ENCODE measurements around the gene MYO5C. TPM values are rescaled to one million over a fixed set of nuclear protein-coding genes. Genes with fewer than 3 reads are reported as not detected.

MYO5C gene
- total and polyA plus RNA-seq, 2 of the 13 experiments (the other 11 are each of a cell fraction or from before 2014, with no cell fraction given): 15.7 to 23.7 TPM

DNA sequence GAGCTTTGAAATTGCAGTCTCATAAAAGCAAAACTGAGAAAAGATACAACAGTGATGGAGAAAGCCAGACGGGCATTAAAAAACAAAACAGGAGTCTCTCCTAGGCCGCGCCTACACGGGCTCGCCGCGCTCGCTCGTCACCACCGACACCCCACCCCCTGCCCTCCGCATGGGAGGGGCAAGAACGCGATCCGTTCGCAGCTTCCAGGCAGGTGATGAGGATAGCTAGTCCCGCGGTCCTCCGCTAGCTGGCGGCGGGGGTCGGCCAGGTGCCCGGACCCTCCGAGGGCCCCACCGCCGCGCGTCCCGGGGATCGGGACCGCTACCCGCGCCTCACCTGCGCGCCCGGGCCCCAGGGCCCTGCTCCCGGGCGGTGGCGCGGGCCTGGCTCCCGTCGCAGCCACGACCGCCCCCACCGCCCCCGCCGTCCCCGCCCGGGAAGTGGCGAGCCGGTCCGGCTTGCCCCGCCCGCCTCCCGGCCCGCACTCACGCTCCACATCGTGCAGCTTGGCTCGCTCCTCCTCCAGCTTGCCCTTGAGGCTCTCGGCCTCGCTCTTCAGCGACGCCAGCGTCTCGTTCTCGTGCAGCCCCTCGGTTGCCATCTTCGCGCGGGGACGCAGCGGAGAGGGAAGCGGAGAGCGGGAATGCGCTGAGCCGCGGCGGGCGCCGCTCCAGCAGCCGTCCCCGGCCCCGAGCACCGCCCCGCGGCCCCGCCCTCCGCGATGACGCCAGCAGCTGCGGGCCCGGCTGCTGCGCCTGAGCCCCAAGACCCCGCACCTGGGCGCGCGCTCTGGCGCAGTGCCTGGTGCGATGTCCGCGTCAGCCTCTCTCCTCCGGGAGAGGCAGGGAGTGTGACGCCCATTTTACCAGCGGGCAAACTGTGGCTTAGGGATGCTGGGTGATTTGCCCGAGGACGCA, 116.1 kb downstream of the MYO5C start (continued):
- no peak for TF ChIP-seq NONO (IDR thresholded peaks at IDR 0.05)
- TF ChIP-seq NONO (CRISPR knock-in tag; conservative IDR thresholded peaks at IDR 0.05): peak; percentile 51
- TF ChIP-seq, protein P1, sequence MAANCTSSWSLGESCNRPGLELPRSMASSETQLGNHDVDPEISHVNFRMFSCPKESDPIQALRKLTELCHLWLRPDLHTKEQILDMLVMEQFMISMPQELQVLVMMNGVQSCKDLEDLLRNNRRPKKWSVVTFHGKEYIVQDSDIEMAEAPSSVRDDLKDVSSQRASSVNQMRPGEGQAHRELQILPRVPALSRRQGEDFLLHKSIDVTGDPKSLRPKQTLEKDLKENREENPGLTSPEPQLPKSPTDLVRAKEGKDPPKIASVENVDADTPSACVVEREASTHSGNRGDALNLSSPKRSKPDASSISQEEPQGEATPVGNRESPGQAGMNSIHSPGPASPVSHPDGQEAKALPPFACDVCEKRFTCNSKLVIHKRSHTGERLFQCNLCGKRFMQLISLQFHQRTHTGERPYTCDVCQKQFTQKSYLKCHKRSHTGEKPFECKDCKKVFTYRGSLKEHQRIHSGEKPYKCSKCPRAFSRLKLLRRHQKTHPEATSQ (CRISPR knock-in tag; IDR thresholded peaks at IDR 0.05; ENCODE audit: borderline replicate concordance): 0 out of 2 replicates have a peak, but pooled peaks have one; percentile 15
- TF ChIP-seq TMF1 (CRISPR knock-in tag; IDR thresholded peaks at IDR 0.05; ENCODE audit: low read depth): 0 out of 2 replicates have a peak, but pooled peaks have one; percentile 29
- peak; percentile 50 for TF ChIP-seq HNRNPLL (IDR thresholded peaks at IDR 0.05; ENCODE audit: low read depth, low read length, poor library complexity, severe bottlenecking)
- TF ChIP-seq ZNF225 (CRISPR knock-in tag; IDR thresholded peaks at IDR 0.05): no peak
- no peak for TF ChIP-seq ZNF331 (CRISPR knock-in tag; IDR thresholded peaks at IDR 0.05)
- peak; percentile 50; the same call in 1 of the 2 replicates for TF ChIP-seq ZNF296 (CRISPR knock-in tag; conservative IDR thresholded peaks at IDR 0.05)
- peak; percentile 44; the same call in 1 of the 2 replicates for TF ChIP-seq ZMYM3 (CRISPR knock-in tag; IDR thresholded peaks at IDR 0.05)
- TF ChIP-seq, protein P2, sequence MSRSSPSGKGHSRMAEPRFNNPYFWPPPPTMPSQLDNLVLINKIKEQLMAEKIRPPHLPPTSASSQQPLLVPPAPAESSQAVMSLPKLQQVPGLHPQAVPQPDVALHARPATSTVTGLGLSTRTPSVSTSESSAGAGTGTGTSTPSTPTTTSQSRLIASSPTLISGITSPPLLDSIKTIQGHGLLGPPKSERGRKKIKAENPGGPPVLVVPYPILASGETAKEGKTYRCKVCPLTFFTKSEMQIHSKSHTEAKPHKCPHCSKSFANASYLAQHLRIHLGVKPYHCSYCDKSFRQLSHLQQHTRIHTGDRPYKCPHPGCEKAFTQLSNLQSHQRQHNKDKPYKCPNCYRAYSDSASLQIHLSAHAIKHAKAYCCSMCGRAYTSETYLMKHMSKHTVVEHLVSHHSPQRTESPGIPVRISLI (CRISPR knock-in tag; IDR thresholded peaks at IDR 0.05; ENCODE audit: borderline replicate concordance): peak; percentile 12; the same call in 1 of the 2 replicates
- TF ChIP-seq ARID2 (CRISPR knock-in tag; IDR thresholded peaks at IDR 0.05; ENCODE audit: borderline replicate concordance): peak; percentile 51; the same call in 1 of the 2 replicates
- peak; percentile 56; the same call in 1 of the 2 replicates for TF ChIP-seq CREB1 (IDR thresholded peaks at IDR 0.05)
- no peak for TF ChIP-seq CREB1 (CRISPR knock-in tag; IDR thresholded peaks at IDR 0.05)
- TF ChIP-seq ATF1 (CRISPR knock-in tag; IDR thresholded peaks at IDR 0.05): no peak
- peak; percentile 27; the same call in 1 of the 2 replicates for TF ChIP-seq TGIF2 (CRISPR knock-in tag; IDR thresholded peaks at IDR 0.05)
- no peak for TF ChIP-seq ZNF207 (IDR thresholded peaks at IDR 0.05; ENCODE audit: borderline replicate concordance)
- TF ChIP-seq, protein P3, sequence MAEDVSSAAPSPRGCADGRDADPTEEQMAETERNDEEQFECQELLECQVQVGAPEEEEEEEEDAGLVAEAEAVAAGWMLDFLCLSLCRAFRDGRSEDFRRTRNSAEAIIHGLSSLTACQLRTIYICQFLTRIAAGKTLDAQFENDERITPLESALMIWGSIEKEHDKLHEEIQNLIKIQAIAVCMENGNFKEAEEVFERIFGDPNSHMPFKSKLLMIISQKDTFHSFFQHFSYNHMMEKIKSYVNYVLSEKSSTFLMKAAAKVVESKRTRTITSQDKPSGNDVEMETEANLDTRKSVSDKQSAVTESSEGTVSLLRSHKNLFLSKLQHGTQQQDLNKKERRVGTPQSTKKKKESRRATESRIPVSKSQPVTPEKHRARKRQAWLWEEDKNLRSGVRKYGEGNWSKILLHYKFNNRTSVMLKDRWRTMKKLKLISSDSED (CRISPR knock-in tag; IDR thresholded peaks at IDR 0.05): 0 out of 2 replicates have a peak, but pooled peaks have one; percentile 49
- TF ChIP-seq, protein P4, sequence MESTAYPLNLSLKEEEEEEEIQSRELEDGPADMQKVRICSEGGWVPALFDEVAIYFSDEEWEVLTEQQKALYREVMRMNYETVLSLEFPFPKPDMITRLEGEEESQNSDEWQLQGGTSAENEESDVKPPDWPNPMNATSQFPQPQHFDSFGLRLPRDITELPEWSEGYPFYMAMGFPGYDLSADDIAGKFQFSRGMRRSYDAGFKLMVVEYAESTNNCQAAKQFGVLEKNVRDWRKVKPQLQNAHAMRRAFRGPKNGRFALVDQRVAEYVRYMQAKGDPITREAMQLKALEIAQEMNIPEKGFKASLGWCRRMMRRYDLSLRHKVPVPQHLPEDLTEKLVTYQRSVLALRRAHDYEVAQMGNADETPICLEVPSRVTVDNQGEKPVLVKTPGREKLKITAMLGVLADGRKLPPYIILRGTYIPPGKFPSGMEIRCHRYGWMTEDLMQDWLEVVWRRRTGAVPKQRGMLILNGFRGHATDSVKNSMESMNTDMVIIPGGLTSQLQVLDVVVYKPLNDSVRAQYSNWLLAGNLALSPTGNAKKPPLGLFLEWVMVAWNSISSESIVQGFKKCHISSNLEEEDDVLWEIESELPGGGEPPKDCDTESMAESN (CRISPR knock-in tag; conservative IDR thresholded peaks at IDR 0.05): 0 out of 2 replicates have a peak, but pooled peaks have one; percentile 16
- TF ChIP-seq ZNF772 (CRISPR knock-in tag; IDR thresholded peaks at IDR 0.05): no peak
- TF ChIP-seq THAP11 (CRISPR knock-in tag; IDR thresholded peaks at IDR 0.05): peak; percentile 21; the same call in 1 of the 2 replicates
- TF ChIP-seq, protein P5, sequence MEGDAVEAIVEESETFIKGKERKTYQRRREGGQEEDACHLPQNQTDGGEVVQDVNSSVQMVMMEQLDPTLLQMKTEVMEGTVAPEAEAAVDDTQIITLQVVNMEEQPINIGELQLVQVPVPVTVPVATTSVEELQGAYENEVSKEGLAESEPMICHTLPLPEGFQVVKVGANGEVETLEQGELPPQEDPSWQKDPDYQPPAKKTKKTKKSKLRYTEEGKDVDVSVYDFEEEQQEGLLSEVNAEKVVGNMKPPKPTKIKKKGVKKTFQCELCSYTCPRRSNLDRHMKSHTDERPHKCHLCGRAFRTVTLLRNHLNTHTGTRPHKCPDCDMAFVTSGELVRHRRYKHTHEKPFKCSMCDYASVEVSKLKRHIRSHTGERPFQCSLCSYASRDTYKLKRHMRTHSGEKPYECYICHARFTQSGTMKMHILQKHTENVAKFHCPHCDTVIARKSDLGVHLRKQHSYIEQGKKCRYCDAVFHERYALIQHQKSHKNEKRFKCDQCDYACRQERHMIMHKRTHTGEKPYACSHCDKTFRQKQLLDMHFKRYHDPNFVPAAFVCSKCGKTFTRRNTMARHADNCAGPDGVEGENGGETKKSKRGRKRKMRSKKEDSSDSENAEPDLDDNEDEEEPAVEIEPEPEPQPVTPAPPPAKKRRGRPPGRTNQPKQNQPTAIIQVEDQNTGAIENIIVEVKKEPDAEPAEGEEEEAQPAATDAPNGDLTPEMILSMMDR (CRISPR knock-in tag; IDR thresholded peaks at IDR 0.05): no peak
- TF ChIP-seq DNMT1 (CRISPR knock-in tag; IDR thresholded peaks at IDR 0.05): 0 out of 2 replicates have a peak, but pooled peaks have one; percentile 25
